Neutrophil (primary cell): ENCODE measurements around the gene CNTN5.

Source experiments
- H3K27ac ChIP-seq: fragments of 200-600 bp; sonication (generic); 2 replicates; pipeline ENCODE4 v1.5.1; 2016; ENCODE audit warnings: mild to moderate bottlenecking, moderate library complexity
- H3K27me3 ChIP-seq: fragments of 200-600 bp; sonication (generic); 2 replicates; pipeline ENCODE4 v1.6.0; 2016; ENCODE audit warnings: mild to moderate bottlenecking
- H3K36me3 ChIP-seq: fragments of 200-600 bp; sonication (generic); 2 replicates; pipeline ENCODE4 v1.5.1; 2017
- H3K4me1 ChIP-seq, 2 experiments: fragments of 200-600 bp in 1 of 2; sonication (generic) in 1 of 2; 1 replicate in 1 of 2; 2 replicates in 1 of 2; pipeline versions ENCODE4 v1.5.1 to v1.6.1; 2013 to 2016; ENCODE audit warnings: low read depth in 1 of 2, low read length in 1 of 2, mild to moderate bottlenecking in 1 of 2, moderate library complexity in 1 of 2; ENCODE audit not compliant: control insufficient read depth in 1 of 2, insufficient read depth in 1 of 2
- H3K4me3 ChIP-seq, 2 experiments: fragments of 200-600 bp in 1 of 2; sonication (generic) in 1 of 2; 1 replicate in 1 of 2; 2 replicates in 1 of 2; pipeline ENCODE4 v1.5.1; 2013 to 2016; ENCODE audit warnings: low read depth in 1 of 2, low read length in 1 of 2, mild to moderate bottlenecking in 1 of 2, moderate library complexity in 1 of 2
- H3K9me3 ChIP-seq: fragments of 200-600 bp; sonication (generic); 2 replicates; pipeline ENCODE4 v1.5.1; 2016
- TF ChIP-seq, protein P1 (sequence below): fragments of 200-600 bp; sonication (generic); IDR thresholded peaks from 2 replicates; pipeline ENCODE4 v1.5.1; 2016; ENCODE audit warnings: antibody characterized with exemption

CNTN5 gene

DNA sequence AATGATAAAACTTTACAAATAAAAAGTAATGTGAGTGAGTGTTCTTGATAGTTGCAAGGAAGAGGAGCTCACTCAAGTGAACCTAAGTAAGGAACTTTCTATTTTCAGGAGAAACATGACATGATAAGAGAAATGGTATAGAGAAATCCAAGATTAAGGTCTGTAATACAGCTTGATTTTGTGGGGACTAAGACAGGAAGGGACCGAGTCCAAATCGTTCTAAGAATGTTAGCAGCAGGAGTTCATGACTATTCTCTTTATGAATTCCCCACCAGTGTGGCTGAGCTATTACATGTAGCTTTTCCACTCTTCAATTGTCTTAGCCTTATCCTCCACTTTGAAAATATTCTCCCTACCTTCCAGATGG is 967.7 kb downstream of the CNTN5 start:
- H3K9me3 ChIP-seq, result no peaks in the 10 kb centered on the region
- no peaks in the 10 kb centered on the region for H3K4me1 ChIP-seq
- H3K27me3 ChIP-seq, result no peaks in the 10 kb centered on the region
- H3K36me3 ChIP-seq, result no peaks in the 10 kb centered on the region
- TF ChIP-seq, protein P1, sequence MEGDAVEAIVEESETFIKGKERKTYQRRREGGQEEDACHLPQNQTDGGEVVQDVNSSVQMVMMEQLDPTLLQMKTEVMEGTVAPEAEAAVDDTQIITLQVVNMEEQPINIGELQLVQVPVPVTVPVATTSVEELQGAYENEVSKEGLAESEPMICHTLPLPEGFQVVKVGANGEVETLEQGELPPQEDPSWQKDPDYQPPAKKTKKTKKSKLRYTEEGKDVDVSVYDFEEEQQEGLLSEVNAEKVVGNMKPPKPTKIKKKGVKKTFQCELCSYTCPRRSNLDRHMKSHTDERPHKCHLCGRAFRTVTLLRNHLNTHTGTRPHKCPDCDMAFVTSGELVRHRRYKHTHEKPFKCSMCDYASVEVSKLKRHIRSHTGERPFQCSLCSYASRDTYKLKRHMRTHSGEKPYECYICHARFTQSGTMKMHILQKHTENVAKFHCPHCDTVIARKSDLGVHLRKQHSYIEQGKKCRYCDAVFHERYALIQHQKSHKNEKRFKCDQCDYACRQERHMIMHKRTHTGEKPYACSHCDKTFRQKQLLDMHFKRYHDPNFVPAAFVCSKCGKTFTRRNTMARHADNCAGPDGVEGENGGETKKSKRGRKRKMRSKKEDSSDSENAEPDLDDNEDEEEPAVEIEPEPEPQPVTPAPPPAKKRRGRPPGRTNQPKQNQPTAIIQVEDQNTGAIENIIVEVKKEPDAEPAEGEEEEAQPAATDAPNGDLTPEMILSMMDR, result no peak
- no peak overlapping the region for H3K27ac ChIP-seq
- no peak overlapping the region for H3K4me3 ChIP-seq

DNA sequence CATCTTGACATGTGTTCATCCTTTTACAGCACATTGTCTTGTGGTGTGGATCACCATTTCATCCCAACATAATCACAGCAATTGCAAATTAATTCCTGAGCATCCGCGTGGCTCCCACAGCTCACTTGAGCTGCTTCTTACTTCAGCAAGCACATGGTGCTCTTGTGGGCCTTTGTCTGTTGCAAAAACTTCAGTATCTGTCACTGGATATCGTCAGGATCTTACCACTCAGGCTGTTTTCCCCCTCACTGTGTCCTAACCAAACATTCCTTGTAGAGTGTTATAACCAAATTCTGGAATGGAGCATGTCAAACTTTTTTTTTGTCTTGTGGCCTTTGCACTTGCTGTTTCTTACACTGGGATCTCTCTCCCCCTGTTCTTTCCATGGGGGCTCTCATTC is 983.2 kb downstream of the CNTN5 start:
- Histone ChIP-seq H3K4me3 (no peak overlapping the region), H3K4me1 (no peaks in the 10 kb centered on the region), H3K27me3 (no peaks in the 10 kb centered on the region), H3K36me3 (no peaks in the 10 kb centered on the region), H3K9me3 (no peaks in the 10 kb centered on the region), H3K27ac (no peak overlapping the region)
- TF ChIP-seq, protein P1, result no peak

DNA sequence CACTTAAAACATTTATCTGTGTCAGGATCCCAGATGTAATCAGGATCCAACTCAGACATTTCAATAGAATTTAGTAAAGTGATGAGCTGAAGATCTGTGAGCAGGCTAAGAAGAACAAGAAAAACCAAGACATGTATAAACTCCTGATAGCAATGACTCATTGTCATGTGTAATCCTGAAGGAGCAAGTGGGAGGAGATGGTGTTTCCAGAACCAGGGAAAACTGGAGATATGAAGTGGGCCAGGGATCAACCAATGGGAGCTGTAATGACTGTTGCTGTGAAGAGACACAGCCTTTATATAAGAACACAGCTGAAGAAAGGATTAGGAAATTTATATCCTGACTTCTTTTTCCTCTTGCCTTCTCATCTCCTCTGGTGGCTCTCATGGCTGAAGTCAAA is 983.8 kb downstream of the CNTN5 start:
- Histone ChIP-seq H3K27ac (no peak overlapping the region), H3K4me3 (no peak overlapping the region), H3K9me3 (no peaks in the 10 kb centered on the region), H3K27me3 (no peaks in the 10 kb centered on the region), H3K36me3 (no peaks in the 10 kb centered on the region), H3K4me1 (no peaks in the 10 kb centered on the region)
- TF ChIP-seq, protein P1, result no peak

DNA sequence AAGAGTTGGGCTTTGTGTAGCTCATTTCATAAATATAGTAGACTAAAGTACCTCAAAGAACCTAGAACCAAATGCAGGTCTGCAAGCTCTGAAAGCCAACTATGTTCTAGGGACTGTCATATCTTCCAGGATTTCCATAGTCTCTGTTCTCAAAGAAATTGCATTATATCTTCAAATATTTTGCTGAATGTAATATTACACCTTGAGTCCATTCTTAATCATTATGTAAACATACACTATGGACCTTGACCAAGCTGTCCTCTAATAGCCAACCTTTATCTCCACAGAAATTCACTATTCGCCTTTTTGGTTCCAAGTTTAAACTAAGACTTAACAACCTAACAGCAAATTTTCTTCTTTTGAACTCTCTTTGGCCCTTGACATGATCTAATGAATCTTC is 987.7 kb downstream of the CNTN5 start:
- H3K4me3 ChIP-seq, result no peak overlapping the region
- no peaks in the 10 kb centered on the region for H3K4me1 ChIP-seq
- H3K36me3 ChIP-seq, result no peaks in the 10 kb centered on the region
- no peaks in the 10 kb centered on the region for H3K27me3 ChIP-seq
- H3K9me3 ChIP-seq, result no peaks in the 10 kb centered on the region
- TF ChIP-seq, protein P1, result no peak
- no peak overlapping the region for H3K27ac ChIP-seq

DNA sequence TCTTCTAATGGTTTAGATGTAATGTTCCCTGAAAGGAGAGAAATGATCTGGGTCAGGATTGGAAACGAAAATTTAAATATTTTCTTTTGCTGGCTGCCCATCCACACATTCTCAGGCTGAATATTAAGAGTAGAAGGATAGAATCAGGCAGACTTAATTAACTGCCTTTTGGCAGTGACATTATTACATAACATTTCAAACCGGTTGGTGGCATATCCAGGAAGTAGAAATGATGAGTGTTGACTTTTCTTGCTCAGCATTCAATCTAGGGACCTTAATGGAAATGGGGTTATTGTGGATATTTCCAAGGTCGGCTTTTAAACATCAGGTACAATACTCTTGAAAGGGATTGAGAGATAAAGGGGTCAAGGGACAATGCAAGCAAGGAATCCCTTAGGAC is 989.0 kb downstream of the CNTN5 start:
- Histone ChIP-seq H3K4me1 (no peaks in the 10 kb centered on the region), H3K36me3 (no peaks in the 10 kb centered on the region), H3K27ac (no peak overlapping the region), H3K4me3 (no peak overlapping the region), H3K9me3 (no peaks in the 10 kb centered on the region), H3K27me3 (no peaks in the 10 kb centered on the region)
- TF ChIP-seq, protein P1, result no peak

DNA sequence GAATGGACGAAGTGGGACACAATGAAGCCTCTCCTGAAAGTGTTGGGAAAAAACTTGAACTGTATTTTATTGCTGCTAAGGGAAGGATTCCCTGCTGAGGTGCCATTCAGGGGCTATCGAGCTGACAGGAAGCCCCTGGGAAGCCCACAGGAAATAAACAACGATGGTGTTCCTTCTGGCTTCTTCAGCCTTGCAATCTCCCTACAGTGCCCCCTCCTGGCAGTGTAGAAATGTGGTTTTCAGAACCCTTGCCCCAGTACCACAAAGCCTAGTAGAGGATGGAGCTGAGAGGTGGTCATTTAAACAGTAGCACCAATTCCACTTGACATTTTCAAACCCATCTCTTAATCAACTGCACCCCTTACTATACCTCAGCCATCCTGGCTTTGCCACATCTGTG is 989.6 kb downstream of the CNTN5 start:
- H3K4me1 ChIP-seq, result no peaks in the 10 kb centered on the region
- H3K36me3 ChIP-seq, result no peaks in the 10 kb centered on the region
- no peaks in the 10 kb centered on the region for H3K27me3 ChIP-seq
- no peak overlapping the region for H3K27ac ChIP-seq
- no peak overlapping the region for H3K4me3 ChIP-seq
- TF ChIP-seq, protein P1, result no peak
- H3K9me3 ChIP-seq, result no peaks in the 10 kb centered on the region
